ENCODE results near the gene TMEM267. TPM values are rescaled to one million over a fixed set of nuclear protein-coding genes. Genes with fewer than 3 reads are reported as not detected.

The TMEM267 gene
- total and polyA plus RNA-seq, 2 of the 8 experiments (the other 6 are each of a cell fraction or from before 2014, with no cell fraction given), result 4.8 to 6.2 TPM

DNA sequence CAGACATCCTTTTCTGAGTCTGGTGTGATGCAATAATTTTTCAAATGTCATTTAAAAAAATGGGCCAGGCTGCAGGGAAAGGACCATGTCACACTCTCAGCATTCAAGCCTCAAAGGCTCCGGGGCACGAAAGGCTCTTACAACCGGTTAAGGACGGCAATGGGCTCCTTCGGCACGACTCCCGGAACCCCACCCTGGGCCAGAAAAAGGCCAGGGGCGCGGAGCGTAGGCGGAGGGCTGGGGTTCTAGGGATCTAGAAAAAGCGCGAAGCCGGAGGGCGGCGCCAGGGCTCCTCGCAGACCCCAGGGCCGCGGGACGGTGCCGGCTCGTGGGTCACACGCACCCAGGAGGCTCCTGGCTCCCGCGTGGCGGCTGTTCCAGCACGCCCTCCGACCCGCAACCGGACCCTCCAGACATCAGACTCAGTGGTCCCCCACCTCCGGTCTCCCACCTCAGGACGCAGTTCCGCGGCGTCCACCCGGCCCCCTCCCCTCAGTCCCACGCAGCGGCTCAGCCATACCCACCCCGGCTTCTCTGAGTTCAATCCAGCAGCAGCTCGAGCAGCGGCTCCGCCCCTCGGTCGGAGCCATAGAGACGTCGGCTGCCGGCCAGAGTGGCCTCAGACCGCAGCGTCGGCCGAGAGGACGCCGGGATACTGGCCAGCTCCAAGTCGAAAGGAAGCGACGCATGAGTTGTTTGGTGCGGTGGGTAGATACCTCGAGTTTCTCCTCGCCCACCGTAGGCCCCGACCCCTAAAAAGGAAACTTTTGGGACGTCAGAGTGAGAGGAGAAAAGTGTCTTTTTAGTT is at the start of gene TMEM267 (continued):
- no peak for TF ChIP-seq CHD1 (IDR thresholded peaks at IDR 0.05; ENCODE audit: low read depth, low read length)
- TF ChIP-seq SP1 (IDR thresholded peaks at IDR 0.05; ENCODE audit: low read depth, low read length), result 0 out of 2 replicates have a peak, but pooled peaks have one; percentile 4
- peak; percentile 91 for TF ChIP-seq TBP (IDR thresholded peaks at IDR 0.05; ENCODE audit: low read depth, low read length)
- no peak for TF ChIP-seq POU5F1 (IDR thresholded peaks at IDR 0.05; ENCODE audit: low read depth, low read length)
- no peak for TF ChIP-seq SIX5 (IDR thresholded peaks at IDR 0.05; ENCODE audit: low read depth, low read length)
- TF ChIP-seq BACH1 (IDR thresholded peaks at IDR 0.05; ENCODE audit: low read length), result peak; percentile 85
- TF ChIP-seq KDM4A (IDR thresholded peaks at IDR 0.05; ENCODE audit: low read depth, low read length, severe bottlenecking), result peak; percentile 73
- peak; percentile 31; the same call in 1 of the 2 replicates for TF ChIP-seq RFX5 (IDR thresholded peaks at IDR 0.05; ENCODE audit: borderline replicate concordance, low read depth, low read length)
- peak; percentile 73 for TF ChIP-seq SP2 (IDR thresholded peaks at IDR 0.05; ENCODE audit: low read length)
- peak; percentile 94 for TF ChIP-seq TAF1 (IDR thresholded peaks at IDR 0.05; ENCODE audit: low read depth, low read length)
- TF ChIP-seq NRF1 (IDR thresholded peaks at IDR 0.05; ENCODE audit: low read depth, low read length), result no peak
- peak; percentile 81 for TF ChIP-seq POLR2AphosphoS5 (IDR thresholded peaks at IDR 0.05; ENCODE audit: low read depth, low read length)
- TF ChIP-seq CREB1 (IDR thresholded peaks at IDR 0.05), result peak; percentile 75
- peak; percentile 89 for TF ChIP-seq PHF8 (conservative IDR thresholded peaks at IDR 0.05; ENCODE audit: low read depth, low read length)
- TF ChIP-seq TAF7 (optimal IDR thresholded peaks at IDR 0.05; ENCODE audit: borderline replicate concordance, low read depth, low read length), result peak; percentile 82
- peak in 1 of 2 experiments; percentile 90; a peak in 3 of 4 replicates for TF ChIP-seq HDAC2 (IDR thresholded peaks at IDR 0.05; ENCODE audit: borderline replicate concordance in 1 of 2, low read depth in 2 of 2, low read length in 2 of 2)
- TF ChIP-seq NANOG (IDR thresholded peaks at IDR 0.05; ENCODE audit: insufficient read depth, low read depth, low read length, poor library complexity, severe bottlenecking), result no peak
- no peak for TF ChIP-seq CHD2 (IDR thresholded peaks at IDR 0.05; ENCODE audit: low read length)
- peak; percentile 35; the same call in 1 of the 2 replicates for TF ChIP-seq KDM1A (IDR thresholded peaks at IDR 0.05; ENCODE audit: borderline replicate concordance, low read length)
- no peak for TF ChIP-seq BRCA1 (IDR thresholded peaks at IDR 0.05; ENCODE audit: low read depth, low read length)
- no peak for TF ChIP-seq RAD21 (IDR thresholded peaks at IDR 0.05 in 1 of 2, conservative IDR thresholded peaks at IDR 0.05 in 1 of 2; ENCODE audit: low read depth in 2 of 2, low read length in 2 of 2)

All from H1 (cell line).